Esophagus muscularis mucosa (tissue), 4 donors: Measurements from ENCODE around the gene RASD2. TPM values are rescaled to one million over a fixed set of nuclear protein-coding genes. Genes with fewer than 3 reads are reported as not detected.

Experiments
- DNase-seq: peaks from one replicate; pipeline ENCODE4 v3.0.0-alpha.2; 2017; ENCODE audit errors: extremely low spot score
- H3K27ac ChIP-seq, 4 donors: fragments of 200-600 bp; sonication (generic); replicated peaks in 1 of 4; 1 replicate in 3 of 4; 2 replicates in 1 of 4; pipeline ENCODE4 v1.5.1; 2016 to 2019; ENCODE audit warnings: mild to moderate bottlenecking in 1 of 4
- H3K27me3 ChIP-seq, 4 donors: fragments of 200-600 bp; sonication (generic); one replicate each; pipeline versions ENCODE4 v1.5.1 to v1.6.0; 2016 to 2019
- H3K36me3 ChIP-seq, 4 donors: fragments of 200-600 bp; sonication (generic); one replicate each; pipeline ENCODE4 v1.5.1; 2016 to 2019
- H3K4me1 ChIP-seq, 4 donors: fragments of 200-600 bp; sonication (generic); one replicate each; pipeline ENCODE4 v1.5.1; 2016 to 2019
- H3K4me3 ChIP-seq, 4 donors: fragments of 200-600 bp; sonication (generic); 1 replicate in 2 of 4; 2 replicates in 2 of 4; pipeline ENCODE4 v1.5.1; 2016 to 2019; ENCODE audit warnings: mild to moderate bottlenecking in 4 of 4, moderate library complexity in 1 of 4
- H3K9me3 ChIP-seq, 4 donors: fragments of 200-600 bp; sonication (generic); 1 replicate in 3 of 4; 2 replicates in 1 of 4; pipeline ENCODE4 v1.5.1; 2016 to 2019
- CTCF ChIP-seq, 3 experiments: fragments of 200-600 bp in 2 of 3; fragments of 450-650 bp in 1 of 3; sonication (generic) in 2 of 3; IDR thresholded peaks; one replicate each; pipeline ENCODE4 v1.5.1; 2017 to 2019; ENCODE audit warnings: antibody characterized with exemption in 3 of 3, mild to moderate bottlenecking in 2 of 3, moderate library complexity in 1 of 3
- EP300 ChIP-seq: sonication (generic); formaldehyde crosslinking; IDR thresholded peaks from one replicate; pipeline ENCODE4 v1.6.1; 2017; ENCODE audit warnings: antibody characterized with exemption
- POLR2A ChIP-seq: fragments of 450-650 bp; IDR thresholded peaks from one replicate; pipeline ENCODE4 v1.6.1; 2017; ENCODE audit warnings: antibody characterized with exemption, moderate library complexity, mild to moderate bottlenecking, low read depth
- POLR2AphosphoS5 ChIP-seq, 2 donors: sonication (generic); formaldehyde crosslinking; IDR thresholded peaks; one replicate each; pipeline ENCODE4 v1.6.1; 2017; ENCODE audit warnings: antibody characterized with exemption in 2 of 2
- WGBS: methylation state at CpG from one replicate; pipeline ENCODE4 v1.1.5; 2018; 5-methylcytosine and 5-hydroxymethylcytosine counted together
- intact Hi-C: fragments of 100-400 bp; cut with DNase I; formaldehyde crosslinking; loops from one replicate; pipeline ENCODE4 v1.15.1; 2023
- total RNA-seq, 4 donors: library from RNA; depleted of rRNA; stranded (reverse); fragments of >200 nt; gene quantifications; one replicate each; pipeline versions ENCODE4 v1.1.0 to v1.2.1, GENCODE V29; 2016

Gene RASD2
- total RNA-seq, 4 donors from 2014 or later, result 18.4 to 53.6 (median 31.7) TPM

- intact Hi-C loops, result no loop called here
- WGBS, result 89% methylated on average over 2 of the region's 2 CpGs
- no peak overlapping the region for H3K27ac ChIP-seq
- peaks cover 11 to 38% (median 25%) of the 10 kb centered on the region in 4 donors for H3K4me1 ChIP-seq
- no peak overlapping the region for H3K4me3 ChIP-seq
- peaks cover 0 to 38% (median 21%) of the 10 kb centered on the region in 4 donors for H3K36me3 ChIP-seq
- DNase-seq, result no peak
- no peaks in the 10 kb centered on the region for H3K27me3 ChIP-seq
- TF ChIP-seq POLR2A (no peak), POLR2AphosphoS5 (IDR thresholded peaks at IDR 0.05) (no peak)
- no peaks in the 10 kb centered on the region for H3K9me3 ChIP-seq
These were observed 12.7 kb downstream of the RASD2 start for GRCh38 chr22:35553341-35553740.

- 55% methylated on average over 8 of the region's 10 CpGs for WGBS
- TF ChIP-seq POLR2AphosphoS5 (IDR thresholded peaks at IDR 0.05) (no peak), EP300 (no peak), POLR2A (no peak), CTCF (IDR thresholded peaks at IDR 0.05) (no peak)
- H3K4me1 ChIP-seq, result peaks cover 2 to 28% (median 15%) of the 10 kb centered on the region in 4 donors
- peaks cover 0 to 33% (median 20%) of the 10 kb centered on the region in 4 donors for H3K36me3 ChIP-seq
- H3K27me3 ChIP-seq, result no peaks in the 10 kb centered on the region
- intact Hi-C loops, result no loop called here
- DNase-seq, result no peak
- no peak overlapping the region for H3K27ac ChIP-seq
- no peaks in the 10 kb centered on the region for H3K9me3 ChIP-seq
- no peak overlapping the region for H3K4me3 ChIP-seq
These were observed 13.7 kb downstream of the RASD2 start for GRCh38 chr22:35554297-35554845.

- intact Hi-C loops, result no loop called here
- peaks cover 0 to 32% (median 19%) of the 10 kb centered on the region in 4 donors for H3K36me3 ChIP-seq
- H3K27ac ChIP-seq, result no peak overlapping the region
- DNase-seq, result no peak
- no peaks in the 10 kb centered on the region for H3K9me3 ChIP-seq
- WGBS, result 77% methylated on average over 9 of the region's 13 CpGs
- H3K4me3 ChIP-seq, result no peak overlapping the region
- H3K27me3 ChIP-seq, result no peaks in the 10 kb centered on the region
- peaks cover 0 to 25% (median 11%) of the 10 kb centered on the region in 4 donors for H3K4me1 ChIP-seq
- TF ChIP-seq CTCF (IDR thresholded peaks at IDR 0.05), result no peak
These were observed 14.9 kb downstream of the RASD2 start for GRCh38 chr22:35555483-35555890.

GRCh38 chr22:35555946-35556547 is 15.4 kb downstream of the RASD2 start:
- no peak for TF ChIP-seq POLR2A
- no peak for TF ChIP-seq POLR2AphosphoS5 (IDR thresholded peaks at IDR 0.05)
- TF ChIP-seq CTCF (IDR thresholded peaks at IDR 0.05), result no peak
- no peak for TF ChIP-seq EP300
- H3K27me3 ChIP-seq, result no peaks in the 10 kb centered on the region
- H3K9me3 ChIP-seq, result no peaks in the 10 kb centered on the region
- no peak overlapping the region for H3K27ac ChIP-seq
- intact Hi-C loops, result no loop called here
- DNase-seq, result no peak
- WGBS, result 68% methylated on average over 9 of the region's 10 CpGs
- peaks cover 0 to 25% (median 11%) of the 10 kb centered on the region in 4 donors for H3K4me1 ChIP-seq
- peaks cover 0 to 29% (median 17%) of the 10 kb centered on the region in 4 donors for H3K36me3 ChIP-seq
- no peak overlapping the region for H3K4me3 ChIP-seq

GRCh38 chr22:35556666-35557065 is 16.0 kb downstream of the RASD2 start:
- H3K27ac ChIP-seq, result no peak overlapping the region
- H3K4me3 ChIP-seq, result no peak overlapping the region
- TF ChIP-seq POLR2AphosphoS5 (IDR thresholded peaks at IDR 0.05), result no peak
- no peak for TF ChIP-seq POLR2A
- no peak for TF ChIP-seq CTCF (IDR thresholded peaks at IDR 0.05)
- no peak for TF ChIP-seq EP300
- WGBS, result 86% methylated on average over 5 of the region's 5 CpGs
- H3K36me3 ChIP-seq, result peaks cover 0 to 23% (median 11%) of the 10 kb centered on the region in 4 donors
- no peaks in the 10 kb centered on the region for H3K27me3 ChIP-seq
- DNase-seq, result no peak
- no peaks in the 10 kb centered on the region for H3K9me3 ChIP-seq
- intact Hi-C loops, result no loop called here
- peaks cover 0 to 25% (median 11%) of the 10 kb centered on the region in 4 donors for H3K4me1 ChIP-seq
